ENCODE data around the gene PDE3A.
"Not testable (repeated sequence)": the region's sequence is repeated elsewhere in the genome, so short reads cannot be mapped to it uniquely, and the experiment has no call there.

PDE3A gene

DNA sequence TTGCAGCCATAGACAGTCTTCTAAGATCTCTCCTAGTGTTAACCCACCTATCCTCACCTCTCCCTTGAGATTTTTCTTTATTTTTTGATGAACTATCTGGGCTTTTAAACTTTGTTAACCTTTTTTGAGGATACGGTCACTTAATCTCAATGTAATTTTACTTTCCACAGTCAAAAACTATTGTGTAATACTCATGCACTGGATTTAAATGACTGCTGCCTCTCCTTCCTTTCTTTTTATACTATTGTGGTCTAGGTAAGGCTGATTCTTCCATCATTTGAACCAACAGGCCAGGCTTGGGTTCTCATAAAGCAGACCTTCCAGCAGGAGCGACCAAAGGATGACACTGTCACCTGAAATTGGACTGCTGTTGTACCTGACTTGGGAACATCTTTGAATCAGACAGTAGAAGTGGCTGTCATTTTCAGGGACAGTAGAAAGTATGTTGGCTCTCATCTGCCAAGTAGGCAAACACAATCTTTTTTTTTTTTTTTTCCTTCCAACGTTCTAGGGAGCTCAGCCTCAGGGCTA is 689 bp upstream of the PDE3A start:
- no peak for DNase-seq
- Mint-ChIP-seq H3K4me3 (no peak overlapping the region), H3K36me3 (no peaks in the 10 kb centered on the region), H3K4me1 (peaks cover 3% of the 10 kb centered on the region), H3K9me3 (no peaks in the 10 kb centered on the region), H3K27ac (no peak overlapping the region), H3K27me3 (peaks cover 32% of the 10 kb centered on the region)
- CTCF ChIA-PET: no interaction called here

DNA sequence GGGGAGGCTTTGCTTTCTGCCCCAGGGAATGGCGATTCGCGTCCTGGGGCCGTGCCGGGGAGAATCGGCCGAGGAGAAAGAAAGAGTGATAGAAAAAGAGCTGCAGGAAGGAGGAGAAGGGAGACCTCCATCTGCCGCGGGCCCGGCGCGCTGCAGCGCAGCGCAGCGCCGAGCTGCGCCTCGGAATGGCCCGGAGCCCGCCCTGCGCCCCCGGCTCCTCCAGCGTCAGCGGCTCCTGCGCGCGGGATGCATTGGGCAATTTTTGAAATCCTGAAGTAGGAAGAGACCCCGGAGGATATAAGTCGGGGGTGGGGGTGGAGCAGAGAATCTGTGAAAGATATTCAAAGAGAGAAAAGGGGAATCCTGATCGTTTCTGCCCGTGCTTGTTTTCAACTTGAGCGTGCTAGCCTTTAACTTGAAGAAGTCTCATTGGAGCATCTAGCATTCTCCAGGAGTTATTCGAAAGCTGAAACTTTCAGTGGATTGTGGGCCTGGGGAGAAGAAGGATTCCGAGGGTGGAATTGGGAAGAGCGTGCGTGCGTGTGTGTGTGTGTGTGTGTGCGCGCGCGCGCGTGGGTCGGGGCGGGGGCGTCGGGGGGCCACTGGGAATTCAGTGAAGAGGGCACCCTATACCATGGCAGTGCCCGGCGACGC is 441 bp downstream of the PDE3A start:
- peaks cover 3% of the 10 kb centered on the region for H3K4me1 Mint-ChIP-seq
- H3K36me3 Mint-ChIP-seq: no peaks in the 10 kb centered on the region
- CTCF ChIA-PET: no interaction called here
- H3K4me3 Mint-ChIP-seq: no peak overlapping the region
- H3K27me3 Mint-ChIP-seq: peaks cover 32% of the 10 kb centered on the region
- H3K27ac Mint-ChIP-seq: no peak overlapping the region
- no peak for DNase-seq
- H3K9me3 Mint-ChIP-seq: no peaks in the 10 kb centered on the region

DNA sequence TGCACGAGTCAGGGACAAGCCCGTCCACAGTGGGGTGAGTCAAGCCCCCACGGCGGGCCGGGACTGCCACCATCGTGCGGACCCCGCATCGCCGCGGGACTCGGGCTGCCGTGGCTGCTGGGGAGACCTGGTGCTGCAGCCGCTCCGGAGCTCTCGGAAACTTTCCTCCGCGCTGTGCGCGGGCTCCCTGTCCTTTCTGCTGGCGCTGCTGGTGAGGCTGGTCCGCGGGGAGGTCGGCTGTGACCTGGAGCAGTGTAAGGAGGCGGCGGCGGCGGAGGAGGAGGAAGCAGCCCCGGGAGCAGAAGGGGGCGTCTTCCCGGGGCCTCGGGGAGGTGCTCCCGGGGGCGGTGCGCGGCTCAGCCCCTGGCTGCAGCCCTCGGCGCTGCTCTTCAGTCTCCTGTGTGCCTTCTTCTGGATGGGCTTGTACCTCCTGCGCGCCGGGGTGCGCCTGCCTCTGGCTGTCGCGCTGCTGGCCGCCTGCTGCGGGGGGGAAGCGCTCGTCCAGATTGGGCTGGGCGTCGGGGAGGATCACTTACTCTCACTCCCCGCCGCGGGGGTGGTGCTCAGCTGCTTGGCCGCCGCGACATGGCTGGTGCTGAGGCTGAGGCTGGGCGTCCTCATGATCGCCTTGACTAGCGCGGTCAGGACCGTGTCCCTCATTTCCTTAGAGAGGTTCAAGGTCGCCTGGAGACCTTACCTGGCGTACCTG is 1.1 kb downstream of the PDE3A start:
- CTCF ChIA-PET: no interaction called here
- H3K4me3 Mint-ChIP-seq: no peak overlapping the region
- H3K36me3 Mint-ChIP-seq: no peaks in the 10 kb centered on the region
- peaks cover 3% of the 10 kb centered on the region for H3K4me1 Mint-ChIP-seq
- no peaks in the 10 kb centered on the region for H3K9me3 Mint-ChIP-seq
- no peak overlapping the region for H3K27ac Mint-ChIP-seq
- H3K27me3 Mint-ChIP-seq: peaks cover 32% of the 10 kb centered on the region
- DNase-seq: no peak

DNA sequence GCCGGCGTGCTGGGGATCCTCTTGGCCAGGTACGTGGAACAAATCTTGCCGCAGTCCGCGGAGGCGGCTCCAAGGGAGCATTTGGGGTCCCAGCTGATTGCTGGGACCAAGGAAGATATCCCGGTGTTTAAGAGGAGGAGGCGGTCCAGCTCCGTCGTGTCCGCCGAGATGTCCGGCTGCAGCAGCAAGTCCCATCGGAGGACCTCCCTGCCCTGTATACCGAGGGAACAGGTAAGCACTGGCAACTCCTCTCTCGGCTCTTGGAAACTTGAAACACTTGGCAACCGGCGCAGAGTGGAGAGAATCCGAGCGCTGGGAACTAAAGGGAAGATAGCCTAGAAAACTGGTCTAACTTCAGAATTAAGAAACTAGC is 1.7 kb downstream of the PDE3A start:
- no peak overlapping the region for H3K4me3 Mint-ChIP-seq
- peaks cover 3% of the 10 kb centered on the region for H3K4me1 Mint-ChIP-seq
- peaks cover 32% of the 10 kb centered on the region for H3K27me3 Mint-ChIP-seq
- CTCF ChIA-PET: no interaction called here
- no peak overlapping the region for H3K27ac Mint-ChIP-seq
- no peaks in the 10 kb centered on the region for H3K9me3 Mint-ChIP-seq
- no peak for DNase-seq
- H3K36me3 Mint-ChIP-seq: no peaks in the 10 kb centered on the region

DNA sequence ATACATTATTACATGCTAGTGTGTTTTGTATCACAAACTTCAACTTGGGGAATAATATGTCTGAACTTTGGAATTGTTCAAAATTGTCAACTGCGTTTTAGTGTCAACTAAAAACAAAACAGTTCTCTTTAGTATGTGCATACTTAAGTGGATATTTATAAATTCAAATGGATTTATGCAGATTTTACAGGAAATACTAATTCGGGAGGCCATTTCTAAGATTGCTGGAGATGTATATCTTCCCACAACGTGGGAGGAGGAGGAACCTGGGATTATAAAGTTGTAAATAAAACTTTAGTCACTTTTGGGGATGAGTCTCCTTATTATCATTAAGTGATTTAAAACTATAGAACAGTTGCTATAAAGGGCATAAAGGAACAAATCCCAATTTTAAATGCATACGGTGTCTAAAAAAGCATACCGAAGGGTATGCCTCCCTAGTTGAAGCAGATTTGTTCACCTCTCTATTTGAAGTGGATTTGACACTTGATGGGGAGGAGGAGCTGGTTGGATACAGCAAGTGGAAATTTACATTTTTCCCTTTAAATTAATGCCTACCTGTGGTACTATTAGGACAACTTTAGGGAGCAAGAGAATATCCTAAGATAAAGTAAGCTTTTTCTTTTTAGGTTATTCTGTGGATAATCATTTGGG is 2.7 kb downstream of the PDE3A start:
- no peak for DNase-seq
- Mint-ChIP-seq H3K4me3 (no peak overlapping the region), H3K27ac (no peak overlapping the region), H3K4me1 (peaks cover 3% of the 10 kb centered on the region), H3K27me3 (peaks cover 32% of the 10 kb centered on the region), H3K9me3 (no peaks in the 10 kb centered on the region), H3K36me3 (no peaks in the 10 kb centered on the region)
- CTCF ChIA-PET: no interaction called here

DNA sequence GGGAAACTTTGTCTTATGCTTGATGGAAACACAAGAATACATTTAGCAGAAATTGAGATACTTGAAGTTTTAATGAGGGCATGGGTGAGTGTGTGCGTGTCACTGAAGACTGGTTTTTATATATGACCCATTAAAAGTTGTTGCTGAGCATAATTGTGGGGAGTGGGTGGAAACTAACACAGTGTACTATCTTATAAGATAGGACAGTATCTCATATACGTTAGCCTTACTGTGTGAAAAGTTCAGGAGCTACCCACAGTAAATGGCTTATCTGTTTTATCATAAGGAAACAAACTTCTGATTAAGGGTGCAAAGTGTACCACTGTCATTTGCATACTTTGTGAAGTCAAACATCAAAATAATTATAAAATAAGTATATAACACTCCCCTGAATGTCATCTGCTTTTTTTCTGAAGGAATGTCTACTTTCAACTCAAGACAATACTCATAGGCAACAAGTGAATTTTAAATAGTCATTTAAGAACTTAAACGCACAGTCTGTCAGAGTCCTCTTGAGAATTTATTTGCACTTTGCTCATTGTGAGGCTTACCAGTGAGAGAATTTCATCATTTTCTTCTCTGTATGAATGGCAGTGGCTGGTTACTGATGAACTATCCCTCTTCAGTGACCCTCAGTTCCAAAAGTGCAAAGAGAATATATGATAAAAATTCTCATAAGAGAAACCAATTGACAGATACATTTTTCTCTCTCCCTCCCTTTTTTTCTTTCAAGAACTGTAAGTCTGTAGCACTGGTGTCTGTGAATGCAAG is 4.2 kb downstream of the PDE3A start:
- H3K4me1 Mint-ChIP-seq: peaks cover 3% of the 10 kb centered on the region
- no peak for DNase-seq
- peaks cover 31% of the 10 kb centered on the region for H3K27me3 Mint-ChIP-seq
- H3K4me3 Mint-ChIP-seq: no peak overlapping the region
- H3K9me3 Mint-ChIP-seq: no peaks in the 10 kb centered on the region
- H3K27ac Mint-ChIP-seq: no peak overlapping the region
- CTCF ChIA-PET: no interaction called here
- H3K36me3 Mint-ChIP-seq: no peaks in the 10 kb centered on the region

DNA sequence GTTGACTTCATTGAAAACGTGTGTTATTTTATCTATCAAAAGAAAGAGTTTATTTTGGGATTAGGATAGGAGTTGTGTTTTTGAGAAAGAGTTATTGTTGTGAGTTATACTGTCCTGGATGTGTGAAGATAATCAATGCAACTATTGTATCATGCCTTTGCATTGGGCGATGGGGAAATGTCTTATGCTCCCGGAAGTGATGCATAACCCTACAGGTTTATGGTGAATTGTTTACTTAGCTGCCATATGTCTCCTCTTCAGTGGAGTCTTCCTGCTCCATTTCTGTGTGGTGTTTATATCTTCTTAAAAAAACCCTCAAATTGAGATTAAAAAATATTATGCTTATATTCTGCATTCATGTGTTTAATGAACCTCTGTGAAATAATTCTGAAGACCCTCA is 6.5 kb downstream of the PDE3A start:
- no peaks in the 10 kb centered on the region for H3K36me3 Mint-ChIP-seq
- DNase-seq: no peak
- no peak overlapping the region for H3K27ac Mint-ChIP-seq
- CTCF ChIA-PET: no interaction called here
- no peaks in the 10 kb centered on the region for H3K4me1 Mint-ChIP-seq
- no peak overlapping the region for H3K4me3 Mint-ChIP-seq
- no peaks in the 10 kb centered on the region for H3K9me3 Mint-ChIP-seq
- peaks cover 8% of the 10 kb centered on the region for H3K27me3 Mint-ChIP-seq

DNA sequence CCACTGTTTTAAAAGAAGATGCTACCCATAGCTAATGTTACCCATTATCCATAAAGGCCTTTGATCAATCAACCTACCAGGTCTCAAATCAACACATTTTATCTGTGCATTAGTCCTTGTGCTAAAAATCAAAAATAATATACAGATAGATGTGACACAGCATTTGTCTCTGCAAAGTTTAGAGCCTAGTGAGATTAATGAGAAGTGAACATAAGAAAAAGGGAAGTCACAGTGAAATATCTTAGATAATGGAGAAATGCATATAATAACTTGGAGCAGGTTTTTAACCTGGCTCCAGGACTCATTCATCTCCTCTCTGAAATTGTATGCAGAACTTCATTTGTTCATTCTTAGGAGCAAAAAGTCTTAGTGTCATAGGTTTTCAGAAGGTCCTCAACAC is 7.2 kb downstream of the PDE3A start:
- Mint-ChIP-seq H3K27me3 (peaks cover under 1% of the 10 kb centered on the region), H3K27ac (no peak overlapping the region), H3K4me1 (no peaks in the 10 kb centered on the region), H3K36me3 (no peaks in the 10 kb centered on the region), H3K4me3 (no peak overlapping the region), H3K9me3 (no peaks in the 10 kb centered on the region)
- CTCF ChIA-PET: no interaction called here
- no peak for DNase-seq

DNA sequence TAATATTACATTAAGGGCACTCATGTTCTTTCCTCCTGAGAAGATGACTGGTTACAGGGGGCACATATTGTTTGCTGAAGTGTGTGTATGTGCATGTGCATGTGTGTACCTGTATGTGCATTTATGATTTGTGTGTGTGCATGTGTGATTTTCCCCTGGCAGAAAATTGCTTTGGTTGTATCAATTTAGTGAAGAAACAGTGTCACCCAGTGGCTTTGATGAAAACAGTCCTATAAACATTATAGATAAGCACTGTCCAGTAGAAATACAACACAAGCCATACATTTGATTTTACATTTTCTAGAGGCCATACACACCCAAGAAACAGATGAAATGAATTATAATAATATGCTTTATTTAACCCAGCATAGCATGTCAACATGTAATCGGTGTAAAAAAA is 8.6 kb downstream of the PDE3A start:
- H3K4me1 Mint-ChIP-seq: no peaks in the 10 kb centered on the region
- DNase-seq: no peak
- H3K4me3 Mint-ChIP-seq: no peak overlapping the region
- H3K36me3 Mint-ChIP-seq: no peaks in the 10 kb centered on the region
- no peaks in the 10 kb centered on the region for H3K9me3 Mint-ChIP-seq
- H3K27me3 Mint-ChIP-seq: no peaks in the 10 kb centered on the region
- CTCF ChIA-PET: no interaction called here
- no peak overlapping the region for H3K27ac Mint-ChIP-seq

DNA sequence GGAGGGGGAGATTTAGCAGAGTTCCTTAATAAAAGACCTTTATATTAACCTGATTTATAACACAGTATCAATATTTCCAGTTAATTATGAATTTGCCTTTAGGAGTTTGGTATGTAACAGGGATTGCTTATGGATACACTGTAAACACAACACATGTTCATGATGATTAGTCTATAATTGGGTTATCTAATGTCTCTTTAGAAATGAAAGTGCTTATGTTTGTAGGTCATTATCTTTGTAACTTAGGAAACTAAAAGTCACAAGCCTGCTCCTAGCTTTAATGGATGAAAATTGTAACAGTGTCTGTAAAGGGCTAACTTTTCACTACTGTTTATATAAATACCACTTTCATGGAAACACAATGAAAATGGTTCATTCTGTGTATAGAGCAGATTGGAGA is 9.4 kb downstream of the PDE3A start:
- no peaks in the 10 kb centered on the region for H3K36me3 Mint-ChIP-seq
- no peak overlapping the region for H3K27ac Mint-ChIP-seq
- H3K9me3 Mint-ChIP-seq: no peaks in the 10 kb centered on the region
- no peak overlapping the region for H3K4me3 Mint-ChIP-seq
- CTCF ChIA-PET: no interaction called here
- no peak for DNase-seq
- no peaks in the 10 kb centered on the region for H3K4me1 Mint-ChIP-seq
- no peaks in the 10 kb centered on the region for H3K27me3 Mint-ChIP-seq

DNA sequence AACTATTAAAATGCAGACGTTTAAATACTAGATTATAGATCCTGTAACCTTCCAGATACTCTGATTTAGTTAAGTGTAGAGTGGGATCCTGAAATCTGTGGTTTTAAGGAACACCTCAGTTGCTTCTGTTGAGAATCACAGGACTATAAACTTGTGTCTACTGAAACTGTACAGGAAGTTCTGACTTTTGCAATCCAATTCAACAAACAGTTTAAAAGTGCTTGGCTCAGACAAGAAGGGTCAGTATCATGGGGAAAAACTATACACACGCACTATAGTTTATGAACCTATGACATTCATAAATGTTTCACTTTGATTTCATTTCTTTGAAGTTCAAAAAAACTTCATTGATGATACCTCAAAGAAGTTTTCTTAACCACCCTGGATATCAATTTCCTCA is 13.8 kb downstream of the PDE3A start:
- CTCF ChIA-PET: no interaction called here
- H3K27ac Mint-ChIP-seq: no peak overlapping the region
- H3K4me1 Mint-ChIP-seq: no peaks in the 10 kb centered on the region

DNA sequence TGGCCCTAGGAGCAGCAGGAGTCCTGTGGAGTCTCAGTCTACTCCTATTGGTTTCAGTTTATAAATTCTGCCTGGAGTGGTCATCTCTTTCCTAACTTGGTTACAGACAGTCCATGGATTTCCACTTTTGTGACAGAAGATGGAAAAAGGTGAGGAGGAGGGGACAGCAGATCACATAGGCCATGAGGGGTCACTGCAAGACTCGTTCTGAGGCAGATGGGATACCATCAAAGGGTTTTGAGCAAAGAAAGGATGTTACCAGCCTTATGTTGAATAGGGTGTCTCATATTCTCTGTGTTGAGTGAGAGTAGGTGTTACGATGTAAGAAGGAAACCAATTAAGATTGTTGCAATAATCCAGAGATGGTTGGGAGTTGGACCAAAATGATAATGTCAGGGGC is 15.3 kb downstream of the PDE3A start:
- H3K27ac Mint-ChIP-seq: no peak overlapping the region
- no peak overlapping the region for H3K4me3 Mint-ChIP-seq
- H3K36me3 Mint-ChIP-seq: no peaks in the 10 kb centered on the region
- DNase-seq: no peak
- H3K4me1 Mint-ChIP-seq: no peaks in the 10 kb centered on the region
- CTCF ChIA-PET: no interaction called here
- peaks cover 3% of the 10 kb centered on the region for H3K9me3 Mint-ChIP-seq
- no peaks in the 10 kb centered on the region for H3K27me3 Mint-ChIP-seq

More for the DNA sequence above, 13.8 kb downstream of the PDE3A start:
- H3K27me3 Mint-ChIP-seq: no peaks in the 10 kb centered on the region
- H3K36me3 Mint-ChIP-seq: no peaks in the 10 kb centered on the region
- H3K4me3 Mint-ChIP-seq: no peak overlapping the region
- peaks cover 3% of the 10 kb centered on the region for H3K9me3 Mint-ChIP-seq
- DNase-seq: no peak

DNA sequence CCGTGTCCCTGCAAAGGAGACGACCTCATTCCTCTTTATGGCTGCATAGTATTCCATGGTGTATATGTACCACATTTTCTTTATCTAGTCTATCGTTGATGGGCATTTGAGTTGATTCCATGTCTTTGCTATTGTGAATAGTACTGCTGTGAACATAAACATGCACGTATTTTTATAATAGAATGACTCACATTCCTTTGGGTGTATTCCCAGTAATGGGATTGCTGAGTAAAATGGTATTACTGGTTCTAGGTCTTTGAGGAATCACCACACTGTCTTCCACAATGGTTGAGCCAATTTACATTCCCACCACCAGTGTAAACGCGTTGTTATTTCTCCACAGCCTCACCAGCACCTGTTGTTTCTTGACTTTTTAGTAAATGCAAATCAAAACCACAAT is 16.5 kb downstream of the PDE3A start:
- H3K36me3 Mint-ChIP-seq, DNase-seq, H3K9me3 Mint-ChIP-seq, H3K4me1 Mint-ChIP-seq, H3K27me3 Mint-ChIP-seq, H3K4me3 Mint-ChIP-seq, CTCF ChIA-PET, H3K27ac Mint-ChIP-seq: not testable (repeated sequence)

DNA sequence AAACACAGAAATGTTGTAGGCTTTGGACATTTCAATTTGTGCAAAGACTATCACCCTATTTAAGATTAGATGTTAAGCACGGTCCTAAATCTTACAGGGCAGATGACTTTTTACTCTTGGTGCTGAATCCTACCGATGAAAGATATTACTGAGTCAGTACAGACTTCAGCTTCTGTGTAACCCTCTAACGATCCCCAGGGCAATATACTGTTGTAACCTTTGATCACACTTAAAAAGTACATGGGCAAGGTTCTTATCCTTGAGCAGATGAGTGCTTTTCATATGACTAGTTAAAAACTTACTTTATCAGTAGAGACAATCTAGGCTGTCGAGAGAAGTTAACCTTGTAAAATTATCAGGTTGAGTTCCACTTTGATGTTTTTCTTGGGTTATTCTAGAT is 22.5 kb downstream of the PDE3A start:
- H3K36me3 Mint-ChIP-seq: no peaks in the 10 kb centered on the region
- H3K4me3 Mint-ChIP-seq: no peak overlapping the region
- no peaks in the 10 kb centered on the region for H3K4me1 Mint-ChIP-seq
- CTCF ChIA-PET: no interaction called here
- DNase-seq: no peak
- H3K9me3 Mint-ChIP-seq: no peaks in the 10 kb centered on the region
- no peaks in the 10 kb centered on the region for H3K27me3 Mint-ChIP-seq
- no peak overlapping the region for H3K27ac Mint-ChIP-seq

All from activated naive CD4-positive, alpha-beta T cell treated with anti-CD3 and anti-CD28 coated beads, Interleukin-2, amount 10 ng/mL, durations not matched to agents 7 days and 5 days (primary cell).